ENCODE results near the gene C20orf144. TPM values are rescaled to one million over a fixed set of nuclear protein-coding genes. Genes with fewer than 3 reads are reported as not detected.

C20orf144 gene
- total and polyA plus RNA-seq, 9 of the 15 experiments (the other 6 are each of a cell fraction or from before 2014, with no cell fraction given): 0.04 to 0.23 (median 0.11) TPM; not detected in 2

DNA sequence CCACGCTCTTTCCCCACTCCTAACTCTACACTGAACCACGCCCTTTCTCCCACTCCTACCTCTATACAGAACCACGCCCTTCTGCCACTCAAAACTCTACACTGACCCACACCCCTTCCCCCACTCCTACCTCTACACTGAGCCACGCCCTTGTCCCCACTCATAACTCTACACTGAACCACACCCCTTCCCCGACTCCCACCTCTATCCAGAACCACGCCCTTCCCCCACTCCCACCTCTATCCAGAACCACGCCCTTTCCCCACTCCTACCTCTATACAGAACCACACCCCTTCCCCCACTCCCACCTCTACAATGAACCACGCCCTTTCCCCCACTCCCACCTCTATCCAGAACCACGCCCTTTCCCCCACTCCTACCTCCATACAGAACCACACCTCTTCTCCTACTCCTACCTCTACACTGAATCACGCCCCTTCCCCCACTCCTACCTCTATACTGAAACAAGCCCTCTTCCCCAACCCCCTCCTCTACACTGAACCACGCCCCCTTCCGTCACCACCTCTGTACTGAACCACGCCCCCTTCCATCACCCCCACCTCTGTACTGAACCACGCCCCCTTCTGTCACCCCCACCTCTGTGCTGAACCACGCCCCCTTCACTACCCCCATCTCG is 47.9 kb downstream of the C20orf144 start (continued):
- TF ChIP-seq, protein P1, sequence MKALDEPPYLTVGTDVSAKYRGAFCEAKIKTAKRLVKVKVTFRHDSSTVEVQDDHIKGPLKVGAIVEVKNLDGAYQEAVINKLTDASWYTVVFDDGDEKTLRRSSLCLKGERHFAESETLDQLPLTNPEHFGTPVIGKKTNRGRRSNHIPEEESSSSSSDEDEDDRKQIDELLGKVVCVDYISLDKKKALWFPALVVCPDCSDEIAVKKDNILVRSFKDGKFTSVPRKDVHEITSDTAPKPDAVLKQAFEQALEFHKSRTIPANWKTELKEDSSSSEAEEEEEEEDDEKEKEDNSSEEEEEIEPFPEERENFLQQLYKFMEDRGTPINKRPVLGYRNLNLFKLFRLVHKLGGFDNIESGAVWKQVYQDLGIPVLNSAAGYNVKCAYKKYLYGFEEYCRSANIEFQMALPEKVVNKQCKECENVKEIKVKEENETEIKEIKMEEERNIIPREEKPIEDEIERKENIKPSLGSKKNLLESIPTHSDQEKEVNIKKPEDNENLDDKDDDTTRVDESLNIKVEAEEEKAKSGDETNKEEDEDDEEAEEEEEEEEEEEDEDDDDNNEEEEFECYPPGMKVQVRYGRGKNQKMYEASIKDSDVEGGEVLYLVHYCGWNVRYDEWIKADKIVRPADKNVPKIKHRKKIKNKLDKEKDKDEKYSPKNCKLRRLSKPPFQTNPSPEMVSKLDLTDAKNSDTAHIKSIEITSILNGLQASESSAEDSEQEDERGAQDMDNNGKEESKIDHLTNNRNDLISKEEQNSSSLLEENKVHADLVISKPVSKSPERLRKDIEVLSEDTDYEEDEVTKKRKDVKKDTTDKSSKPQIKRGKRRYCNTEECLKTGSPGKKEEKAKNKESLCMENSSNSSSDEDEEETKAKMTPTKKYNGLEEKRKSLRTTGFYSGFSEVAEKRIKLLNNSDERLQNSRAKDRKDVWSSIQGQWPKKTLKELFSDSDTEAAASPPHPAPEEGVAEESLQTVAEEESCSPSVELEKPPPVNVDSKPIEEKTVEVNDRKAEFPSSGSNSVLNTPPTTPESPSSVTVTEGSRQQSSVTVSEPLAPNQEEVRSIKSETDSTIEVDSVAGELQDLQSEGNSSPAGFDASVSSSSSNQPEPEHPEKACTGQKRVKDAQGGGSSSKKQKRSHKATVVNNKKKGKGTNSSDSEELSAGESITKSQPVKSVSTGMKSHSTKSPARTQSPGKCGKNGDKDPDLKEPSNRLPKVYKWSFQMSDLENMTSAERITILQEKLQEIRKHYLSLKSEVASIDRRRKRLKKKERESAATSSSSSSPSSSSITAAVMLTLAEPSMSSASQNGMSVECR (CRISPR knock-in tag; IDR thresholded peaks at IDR 0.05): no peak
- TF ChIP-seq SIRT6 (IDR thresholded peaks at IDR 0.05; ENCODE audit: low read depth, low read length): no peak
- TF ChIP-seq, protein P2, sequence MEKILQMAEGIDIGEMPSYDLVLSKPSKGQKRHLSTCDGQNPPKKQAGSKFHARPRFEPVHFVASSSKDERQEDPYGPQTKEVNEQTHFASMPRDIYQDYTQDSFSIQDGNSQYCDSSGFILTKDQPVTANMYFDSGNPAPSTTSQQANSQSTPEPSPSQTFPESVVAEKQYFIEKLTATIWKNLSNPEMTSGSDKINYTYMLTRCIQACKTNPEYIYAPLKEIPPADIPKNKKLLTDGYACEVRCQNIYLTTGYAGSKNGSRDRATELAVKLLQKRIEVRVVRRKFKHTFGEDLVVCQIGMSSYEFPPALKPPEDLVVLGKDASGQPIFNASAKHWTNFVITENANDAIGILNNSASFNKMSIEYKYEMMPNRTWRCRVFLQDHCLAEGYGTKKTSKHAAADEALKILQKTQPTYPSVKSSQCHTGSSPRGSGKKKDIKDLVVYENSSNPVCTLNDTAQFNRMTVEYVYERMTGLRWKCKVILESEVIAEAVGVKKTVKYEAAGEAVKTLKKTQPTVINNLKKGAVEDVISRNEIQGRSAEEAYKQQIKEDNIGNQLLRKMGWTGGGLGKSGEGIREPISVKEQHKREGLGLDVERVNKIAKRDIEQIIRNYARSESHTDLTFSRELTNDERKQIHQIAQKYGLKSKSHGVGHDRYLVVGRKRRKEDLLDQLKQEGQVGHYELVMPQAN (IDR thresholded peaks at IDR 0.05; ENCODE audit: borderline replicate concordance): peak; percentile 54; the same call in 1 of the 2 replicates
- TF ChIP-seq GABPA (tag; conservative IDR thresholded peaks at IDR 0.05; ENCODE audit: low read depth): no peak
- no peak for TF ChIP-seq RBFOX2 (IDR thresholded peaks at IDR 0.05; ENCODE audit: low read depth, low read length)
- no peak for TF ChIP-seq HDAC3 (IDR thresholded peaks at IDR 0.05; ENCODE audit: borderline replicate concordance, partially characterized antibody)
- TF ChIP-seq NR2F6 (CRISPR knock-in tag; IDR thresholded peaks at IDR 0.05): no peak
- no peak for TF ChIP-seq TAF1 (IDR thresholded peaks at IDR 0.05; ENCODE audit: control insufficient read depth, extremely low read depth, insufficient read depth, low read length, severe bottlenecking)
- TF ChIP-seq SIN3A (IDR thresholded peaks at IDR 0.05; ENCODE audit: borderline replicate concordance in 2 of 2, control insufficient read depth in 1 of 2, low read depth in 2 of 2, low read length in 2 of 2): no peak
- no peak for TF ChIP-seq C11orf30 (IDR thresholded peaks at IDR 0.05; ENCODE audit: low read depth)
- TF ChIP-seq, protein P3, sequence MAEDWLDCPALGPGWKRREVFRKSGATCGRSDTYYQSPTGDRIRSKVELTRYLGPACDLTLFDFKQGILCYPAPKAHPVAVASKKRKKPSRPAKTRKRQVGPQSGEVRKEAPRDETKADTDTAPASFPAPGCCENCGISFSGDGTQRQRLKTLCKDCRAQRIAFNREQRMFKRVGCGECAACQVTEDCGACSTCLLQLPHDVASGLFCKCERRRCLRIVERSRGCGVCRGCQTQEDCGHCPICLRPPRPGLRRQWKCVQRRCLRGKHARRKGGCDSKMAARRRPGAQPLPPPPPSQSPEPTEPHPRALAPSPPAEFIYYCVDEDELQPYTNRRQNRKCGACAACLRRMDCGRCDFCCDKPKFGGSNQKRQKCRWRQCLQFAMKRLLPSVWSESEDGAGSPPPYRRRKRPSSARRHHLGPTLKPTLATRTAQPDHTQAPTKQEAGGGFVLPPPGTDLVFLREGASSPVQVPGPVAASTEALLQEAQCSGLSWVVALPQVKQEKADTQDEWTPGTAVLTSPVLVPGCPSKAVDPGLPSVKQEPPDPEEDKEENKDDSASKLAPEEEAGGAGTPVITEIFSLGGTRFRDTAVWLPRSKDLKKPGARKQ (CRISPR knock-in tag; IDR thresholded peaks at IDR 0.05): no peak
- no peak for TF ChIP-seq ZNF12 (CRISPR knock-in tag; IDR thresholded peaks at IDR 0.05)

All from K562 (cell line).